Measurements from ENCODE around the gene WDPCP.
"Not testable (repeated sequence)": the region's sequence is repeated elsewhere in the genome, so short reads cannot be mapped to it uniquely, and the experiment has no call there.

The WDPCP gene, protein sequence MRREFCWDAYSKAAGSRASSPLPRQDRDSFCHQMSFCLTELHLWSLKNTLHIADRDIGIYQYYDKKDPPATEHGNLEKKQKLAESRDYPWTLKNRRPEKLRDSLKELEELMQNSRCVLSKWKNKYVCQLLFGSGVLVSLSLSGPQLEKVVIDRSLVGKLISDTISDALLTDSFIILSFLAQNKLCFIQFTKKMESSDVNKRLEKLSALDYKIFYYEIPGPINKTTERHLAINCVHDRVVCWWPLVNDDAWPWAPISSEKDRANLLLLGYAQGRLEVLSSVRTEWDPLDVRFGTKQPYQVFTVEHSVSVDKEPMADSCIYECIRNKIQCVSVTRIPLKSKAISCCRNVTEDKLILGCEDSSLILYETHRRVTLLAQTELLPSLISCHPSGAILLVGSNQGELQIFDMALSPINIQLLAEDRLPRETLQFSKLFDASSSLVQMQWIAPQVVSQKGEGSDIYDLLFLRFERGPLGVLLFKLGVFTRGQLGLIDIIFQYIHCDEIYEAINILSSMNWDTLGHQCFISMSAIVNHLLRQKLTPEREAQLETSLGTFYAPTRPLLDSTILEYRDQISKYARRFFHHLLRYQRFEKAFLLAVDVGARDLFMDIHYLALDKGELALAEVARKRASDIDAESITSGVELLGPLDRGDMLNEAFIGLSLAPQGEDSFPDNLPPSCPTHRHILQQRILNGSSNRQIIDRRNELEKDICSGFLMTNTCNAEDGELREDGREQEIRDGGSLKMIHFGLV

DNA sequence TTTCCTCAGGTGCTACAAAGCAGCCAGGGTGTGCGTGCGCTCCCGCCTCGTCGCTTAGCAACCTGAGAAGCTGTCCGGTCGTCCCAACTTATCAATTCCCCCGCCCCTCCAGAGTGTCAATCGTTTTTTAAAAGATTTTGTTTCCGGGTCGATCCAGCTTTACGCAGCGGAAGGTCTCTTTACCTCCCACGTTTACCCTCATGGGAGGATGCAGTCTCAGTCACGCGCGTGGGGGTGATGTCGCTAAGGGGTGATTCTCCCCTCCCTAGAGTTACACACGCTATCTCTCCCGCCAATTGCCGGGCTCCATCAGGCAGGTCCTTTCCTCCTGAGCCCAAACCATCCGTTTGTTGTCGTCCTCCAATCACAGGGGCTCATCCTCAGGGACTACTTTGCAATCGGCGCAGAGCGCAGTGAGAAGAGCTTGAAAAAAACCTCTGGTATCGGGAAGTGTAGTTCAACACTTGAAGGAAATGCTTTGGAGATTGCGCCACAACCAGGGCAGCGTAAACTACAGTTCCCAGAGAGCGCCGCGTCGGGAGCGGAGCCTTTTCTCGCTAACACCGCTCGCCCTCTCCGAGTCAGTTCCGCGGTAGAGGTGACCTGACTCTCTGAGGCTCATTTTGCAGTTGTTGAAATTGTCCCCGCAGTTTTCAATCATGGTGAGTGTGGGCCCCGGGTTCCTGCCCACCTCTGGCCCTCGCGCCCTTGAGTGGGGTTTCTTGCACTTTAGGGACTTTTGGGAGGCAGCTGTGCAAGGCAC, at the start of gene WDPCP, which contains the start of gene MDH1:
Gene WDPCP (minus strand): TSS at position 93 of the 763 bp plus-strand sequence. CDS start 206 bp downstream, outside the sequence.
Gene MDH1 (plus strand): TSS at position 579 of the 763 bp plus-strand sequence. CDS start 81 bp downstream, at position 660.
- peak; percentile 97 for DNase-seq

GRCh38 chr2:63632382-63632781, 44.1 kb upstream of the WDPCP start:
- no peak for DNase-seq

DNA sequence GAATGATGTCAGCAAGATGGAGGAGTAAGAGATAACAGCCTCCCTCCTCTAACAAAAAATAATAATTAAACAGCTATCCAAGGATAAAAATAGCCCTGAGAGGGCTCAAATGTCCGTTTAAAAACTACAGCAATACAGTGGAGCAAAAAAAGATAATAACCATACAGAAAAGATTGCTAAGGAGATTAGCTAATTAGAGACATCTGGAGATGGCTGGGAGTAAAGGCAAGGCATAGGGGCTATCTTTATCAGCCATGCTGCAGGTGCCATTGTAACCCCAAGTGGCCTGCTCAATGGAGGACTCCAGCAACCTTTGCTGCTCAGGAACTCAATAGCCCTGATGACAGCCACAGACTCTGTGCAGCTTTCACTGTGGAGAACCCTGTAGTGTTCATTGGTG, 43.2 kb upstream of the WDPCP start:
- DNase-seq, result no peak

GRCh38 chr2:63628403-63628942, 40.2 kb upstream of the WDPCP start:
- DNase-seq, result no peak

DNA sequence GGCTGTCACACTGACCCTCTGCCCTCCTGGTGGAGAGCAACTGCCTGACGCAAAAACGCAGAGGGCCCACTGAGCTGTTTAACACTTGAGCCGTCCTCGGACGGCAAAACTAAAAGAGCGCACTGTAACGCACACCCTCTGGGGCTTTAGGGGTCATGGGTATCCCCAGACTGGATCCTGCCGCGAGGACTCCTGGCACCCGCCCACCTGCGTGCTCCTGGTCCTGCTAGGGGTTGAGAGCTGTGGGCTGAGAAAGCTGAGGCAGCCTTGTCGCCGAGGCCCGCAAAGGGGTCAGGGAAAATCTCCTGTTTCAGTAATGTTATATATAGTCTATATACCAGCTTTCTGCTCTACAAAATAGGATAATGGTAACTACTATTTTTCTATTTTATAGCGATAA, 39.6 kb upstream of the WDPCP start:
- DNase-seq, result no peak

DNA sequence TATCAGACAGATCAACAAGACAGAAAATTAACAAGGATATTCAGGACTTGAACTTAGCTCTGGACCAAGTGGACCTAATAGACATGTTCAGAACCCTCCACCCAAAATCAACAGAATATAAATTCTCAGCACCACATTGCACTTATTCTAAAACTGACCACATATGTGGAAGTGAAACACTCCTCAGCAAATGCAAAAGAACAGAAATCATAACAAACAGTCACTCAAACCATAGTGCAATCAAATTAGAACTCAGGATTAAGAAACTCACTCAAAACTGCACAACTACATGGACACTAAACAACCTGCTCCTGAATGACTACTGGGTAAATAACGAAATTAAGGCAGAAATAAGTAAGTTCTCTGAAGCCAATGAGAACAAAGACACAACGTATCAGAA, 35.5 kb upstream of the WDPCP start:
- not testable (repeated sequence) for DNase-seq

- no peak for DNase-seq
Observed at GRCh38 chr2:63622751-63623150, 34.5 kb upstream of the WDPCP start.

- no peak for DNase-seq
Observed at GRCh38 chr2:63619328-63619727, 31.1 kb upstream of the WDPCP start.

GRCh38 chr2:63617366-63617765, 29.1 kb upstream of the WDPCP start:
- DNase-seq, result no peak

DNA sequence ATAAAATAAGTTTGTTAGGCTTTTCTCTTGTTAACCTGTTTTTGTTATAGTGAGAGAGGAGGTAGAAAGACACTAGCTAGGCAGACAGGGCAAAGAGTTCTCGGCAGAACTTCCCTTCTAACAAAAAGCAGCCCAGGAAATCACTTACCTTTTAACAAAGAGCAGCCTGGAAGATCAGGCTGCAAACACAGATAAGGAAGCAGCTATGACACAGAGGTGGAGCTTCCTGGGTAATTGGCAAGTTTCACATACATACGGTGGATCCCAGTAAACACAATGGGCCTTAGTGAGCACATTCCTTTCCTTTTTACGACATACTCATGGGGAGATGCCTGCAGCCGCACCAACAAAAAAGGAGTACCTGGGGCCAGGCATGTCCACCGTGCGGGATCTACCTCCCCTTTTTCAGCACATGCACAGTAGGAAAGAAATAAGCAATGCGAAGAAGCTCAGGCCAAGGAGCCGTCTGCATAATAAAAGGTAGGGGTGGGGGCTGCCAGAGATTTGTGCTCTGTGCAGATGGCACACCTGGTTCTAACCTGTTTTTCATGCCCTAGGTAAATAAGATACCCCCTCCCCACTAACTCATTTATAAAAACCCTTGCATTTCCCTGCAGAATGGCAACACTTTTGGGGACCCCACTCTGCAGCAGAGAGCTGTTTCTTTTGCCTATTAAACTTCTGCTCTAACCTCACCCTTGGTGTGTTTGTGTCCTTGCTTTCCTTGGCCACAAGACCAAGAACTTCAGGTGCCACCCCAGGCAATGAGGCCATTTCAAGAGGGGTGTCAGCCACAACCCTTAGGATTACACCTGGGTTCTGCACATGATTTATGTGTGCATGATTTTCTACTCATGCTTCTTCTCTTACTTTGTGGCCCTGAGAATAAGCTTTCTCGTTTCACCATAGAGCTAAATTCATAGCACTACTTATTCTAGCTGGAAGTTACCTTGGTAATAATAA, 27.0 kb upstream of the WDPCP start:
- no peak for DNase-seq

DNA sequence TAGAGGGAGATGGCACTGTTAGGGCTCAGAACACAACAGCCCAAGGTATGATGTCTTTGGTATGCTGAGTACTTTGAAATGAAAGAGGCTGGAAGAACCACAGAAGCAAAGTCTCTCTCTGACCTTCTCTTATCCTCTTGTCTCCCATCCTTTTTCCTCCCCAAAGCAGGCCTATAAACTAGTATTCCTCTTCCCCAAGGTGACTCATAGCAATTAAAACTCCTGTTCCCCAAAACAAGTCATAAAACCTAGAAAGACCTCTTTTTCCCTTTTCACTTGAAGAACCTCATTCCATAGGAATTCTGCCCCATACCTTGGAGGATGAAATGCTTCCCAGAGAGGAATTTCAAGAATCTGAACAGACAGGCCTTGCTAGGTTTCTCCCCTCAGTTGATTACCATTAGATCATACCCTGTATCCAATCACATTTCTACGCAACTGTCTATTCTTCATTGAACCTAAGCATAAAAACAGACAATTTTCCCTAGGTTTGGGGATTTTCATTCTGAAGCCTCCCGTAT, 26.2 kb upstream of the WDPCP start:
- DNase-seq, result no peak

DNA sequence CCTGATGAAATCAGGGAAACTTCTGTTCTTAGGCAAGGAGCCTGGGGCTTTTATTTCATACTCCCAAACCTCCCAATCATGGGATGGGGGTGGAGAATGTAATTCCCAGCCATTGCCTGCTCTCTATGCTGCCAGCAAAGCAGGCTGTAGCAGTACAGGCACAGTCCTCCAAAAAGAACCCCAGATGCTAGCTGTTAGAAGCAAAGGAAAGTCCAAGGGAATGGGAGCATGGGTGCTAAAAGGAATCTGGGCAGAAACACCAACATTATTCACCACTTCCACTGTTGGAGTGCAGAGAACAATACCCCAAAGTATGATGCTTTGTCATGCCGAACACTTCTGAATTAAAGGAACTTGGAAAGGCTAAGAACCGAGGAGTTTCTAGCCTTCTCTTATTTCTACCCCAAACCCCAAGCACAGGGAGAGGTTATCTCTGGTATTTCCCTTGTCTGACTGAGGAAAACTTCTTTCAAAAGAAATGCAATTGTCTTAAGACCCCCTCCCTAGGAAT, 25.2 kb upstream of the WDPCP start:
- DNase-seq, result no peak

GRCh38 chr2:63610525-63610924, 22.2 kb upstream of the WDPCP start:
- no peak for DNase-seq

GRCh38 chr2:63608865-63609264, 20.6 kb upstream of the WDPCP start:
- not testable (repeated sequence) for DNase-seq

DNA sequence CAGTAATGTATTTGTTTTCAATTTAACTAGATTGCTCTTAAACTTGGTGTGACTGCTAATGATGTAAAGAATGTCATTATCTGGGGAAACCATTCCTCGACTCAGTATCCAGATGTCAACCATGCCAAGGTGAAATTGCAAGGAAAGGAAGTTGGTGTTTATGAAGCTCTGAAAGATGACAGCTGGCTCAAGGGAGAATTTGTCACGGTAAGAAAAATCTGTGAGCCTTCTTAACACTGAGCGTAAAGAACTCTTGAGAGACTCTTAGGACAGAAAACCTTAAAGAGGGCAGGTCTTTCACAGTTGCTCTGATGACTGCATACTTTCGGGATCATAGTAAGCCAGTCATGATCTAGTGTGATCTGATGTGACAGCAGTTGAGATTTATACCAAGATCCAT, 16.4 kb upstream of the WDPCP start:
- DNase-seq, result no peak

DNA sequence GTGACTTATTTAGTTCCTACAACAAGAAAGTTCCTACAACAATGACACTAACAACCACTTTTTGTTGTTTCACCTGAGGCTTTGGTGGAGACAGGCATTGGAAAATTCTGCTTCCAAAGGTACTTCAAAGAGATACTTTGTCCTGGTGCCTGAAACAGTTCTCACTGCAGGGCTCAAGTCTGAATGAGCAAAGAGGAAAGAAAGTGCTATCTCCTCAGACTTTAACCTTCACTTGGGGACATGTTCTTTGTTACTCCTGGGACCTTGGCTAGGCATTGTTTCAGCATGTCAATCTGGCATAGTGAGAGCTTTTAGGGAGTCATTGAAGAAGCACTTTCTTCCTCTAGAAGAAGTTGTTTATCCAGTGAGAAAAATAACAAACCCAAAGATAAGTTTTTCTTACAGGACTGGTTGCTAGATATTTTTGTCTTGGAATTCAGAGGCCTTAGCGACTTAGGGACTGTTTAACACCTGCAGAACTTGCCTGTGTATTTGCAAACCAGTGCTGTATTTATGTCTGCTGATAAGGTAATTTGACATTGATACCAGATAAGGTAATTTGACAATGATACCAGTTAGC, 12.7 kb upstream of the WDPCP start:
- no peak for DNase-seq

DNA sequence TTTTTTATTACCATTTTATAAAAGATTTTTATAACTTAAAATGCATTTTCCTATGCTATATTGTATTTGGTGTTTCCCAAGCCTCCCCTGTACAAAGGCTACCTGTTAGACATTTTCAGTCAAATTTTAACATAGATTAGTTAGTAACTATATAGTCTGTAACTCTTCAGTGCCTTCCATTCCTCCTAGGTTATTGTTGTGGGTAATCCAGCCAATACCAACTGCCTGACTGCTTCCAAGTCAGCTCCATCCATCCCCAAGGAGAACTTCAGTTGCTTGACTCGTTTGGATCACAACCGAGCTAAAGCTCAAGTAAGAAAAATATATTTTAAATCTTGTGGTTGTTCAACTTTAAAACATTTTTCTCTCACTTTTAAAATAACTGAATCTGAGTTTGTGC, 10.7 kb upstream of the WDPCP start:
- no peak for DNase-seq

- DNase-seq, result no peak
Observed at GRCh38 chr2:63596401-63596883, 8.2 kb upstream of the WDPCP start.

DNA sequence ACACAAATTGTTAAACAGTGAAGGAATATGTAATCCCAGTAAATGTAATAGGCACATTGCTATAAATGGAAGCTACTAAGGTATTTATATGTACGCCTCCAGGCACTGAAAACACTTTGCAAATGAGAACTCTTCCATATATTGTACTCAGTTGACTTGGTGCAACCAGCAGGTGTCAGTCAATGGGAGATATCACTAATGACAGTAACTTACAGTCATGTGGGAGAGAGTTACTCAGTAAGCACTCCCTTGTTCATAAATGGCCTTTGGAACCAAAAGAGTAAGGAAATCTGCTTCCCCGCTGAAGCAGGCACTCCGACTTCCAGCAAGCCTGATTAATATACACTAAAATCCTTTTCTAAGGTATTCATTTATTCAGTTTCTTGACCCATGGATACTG, 6.4 kb upstream of the WDPCP start:
- no peak for DNase-seq

DNA sequence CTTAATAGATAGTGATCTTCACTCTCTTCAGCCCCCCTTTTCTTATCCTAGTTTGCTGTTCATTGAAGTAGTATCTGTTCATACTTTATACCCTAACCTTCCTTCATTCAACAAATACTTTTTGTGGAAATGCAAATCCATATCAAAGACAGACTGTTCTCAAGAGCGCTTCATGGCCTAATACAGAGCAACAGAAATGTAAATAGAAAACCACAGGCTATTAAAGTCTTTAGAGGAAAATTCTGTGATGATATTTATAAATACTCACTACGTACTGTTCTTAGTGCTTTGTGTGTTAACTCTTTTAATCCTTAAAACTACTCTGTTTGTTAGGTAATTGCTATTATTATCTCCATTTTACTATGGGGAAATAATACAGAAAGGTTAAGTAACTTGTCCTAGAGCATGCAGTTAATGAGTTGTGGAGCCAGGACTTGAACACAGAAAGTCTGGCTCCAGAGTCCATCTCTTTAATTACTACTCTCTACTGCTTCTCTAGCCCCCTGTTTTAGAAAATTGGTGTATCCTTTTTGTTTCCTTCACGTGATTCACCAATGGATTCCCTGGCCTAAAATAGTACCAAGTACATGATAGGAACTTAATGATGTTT, 3.4 kb upstream of the WDPCP start:
- DNase-seq, result no peak
